NB4 (cell line): Measurements from ENCODE around the gene NISCH.

ENCODE experiments used
- DNase-seq: peaks from one replicate; pipeline ENCODE4 v3.0.0; 2010; ENCODE audit warnings: low read depth
- H3K4me3 ChIP-seq: one replicate; pipeline ENCODE4 v1.5.1; 2011; ENCODE audit warnings: mild to moderate bottlenecking, low read depth, low read length, moderate library complexity
- MAX ChIP-seq: IDR thresholded peaks from 2 replicates; pipeline ENCODE4 v1.6.1; 2011; ENCODE audit warnings: low read depth, low read length
- MYC ChIP-seq: IDR thresholded peaks from 2 replicates; pipeline ENCODE4 v1.6.1; 2011; ENCODE audit warnings: low read depth, low read length
- POLR2A ChIP-seq: IDR thresholded peaks from 2 replicates; pipeline ENCODE4 v1.6.1; 2011; ENCODE audit warnings: mild to moderate bottlenecking; ENCODE audit not compliant: insufficient read length; ENCODE audit errors: extremely low read depth
- TF ChIP-seq, protein P1 (sequence below): IDR thresholded peaks from one replicate; pipeline ENCODE4 v1.5.1; 2012; ENCODE audit warnings: low read depth, low read length

NISCH gene

GRCh38 chr3:52461874-52462273 lies 6.5 kb downstream of the NISCH start:
- no peak overlapping the region for H3K4me3 ChIP-seq
- TF ChIP-seq POLR2A (no peak), MYC (no peak), MAX (no peak)
- TF ChIP-seq, protein P1, sequence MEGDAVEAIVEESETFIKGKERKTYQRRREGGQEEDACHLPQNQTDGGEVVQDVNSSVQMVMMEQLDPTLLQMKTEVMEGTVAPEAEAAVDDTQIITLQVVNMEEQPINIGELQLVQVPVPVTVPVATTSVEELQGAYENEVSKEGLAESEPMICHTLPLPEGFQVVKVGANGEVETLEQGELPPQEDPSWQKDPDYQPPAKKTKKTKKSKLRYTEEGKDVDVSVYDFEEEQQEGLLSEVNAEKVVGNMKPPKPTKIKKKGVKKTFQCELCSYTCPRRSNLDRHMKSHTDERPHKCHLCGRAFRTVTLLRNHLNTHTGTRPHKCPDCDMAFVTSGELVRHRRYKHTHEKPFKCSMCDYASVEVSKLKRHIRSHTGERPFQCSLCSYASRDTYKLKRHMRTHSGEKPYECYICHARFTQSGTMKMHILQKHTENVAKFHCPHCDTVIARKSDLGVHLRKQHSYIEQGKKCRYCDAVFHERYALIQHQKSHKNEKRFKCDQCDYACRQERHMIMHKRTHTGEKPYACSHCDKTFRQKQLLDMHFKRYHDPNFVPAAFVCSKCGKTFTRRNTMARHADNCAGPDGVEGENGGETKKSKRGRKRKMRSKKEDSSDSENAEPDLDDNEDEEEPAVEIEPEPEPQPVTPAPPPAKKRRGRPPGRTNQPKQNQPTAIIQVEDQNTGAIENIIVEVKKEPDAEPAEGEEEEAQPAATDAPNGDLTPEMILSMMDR, result no peak
- no peak for DNase-seq

DNA sequence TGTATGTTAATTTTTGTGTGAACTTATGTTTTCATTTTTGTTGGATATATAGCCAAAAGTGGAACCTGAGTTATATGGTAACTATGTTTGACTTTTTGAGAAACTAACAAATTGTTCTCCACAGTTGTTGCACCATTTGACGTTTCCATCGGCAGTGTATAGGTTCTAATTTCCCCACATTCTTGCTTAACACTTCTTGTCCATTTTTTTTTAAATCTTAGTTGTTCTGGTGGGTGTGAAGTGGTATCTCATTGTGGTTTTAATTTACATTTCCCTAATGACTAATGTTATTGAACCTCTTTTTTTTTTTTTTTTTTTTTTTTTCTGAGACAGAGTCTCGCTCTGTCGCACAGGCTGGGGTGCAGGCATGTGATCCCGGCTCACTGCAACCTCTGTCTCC lies 8.0 kb downstream of the NISCH start:
- no peak for DNase-seq
- TF ChIP-seq POLR2A (no peak), MYC (no peak), MAX (no peak)
- TF ChIP-seq, protein P1, result no peak
- H3K4me3 ChIP-seq, result no peak overlapping the region

GRCh38 chr3:52468336-52468735 lies 12.9 kb downstream of the NISCH start:
- TF ChIP-seq POLR2A (no peak), MAX (no peak), MYC (no peak)
- TF ChIP-seq, protein P1, result no peak
- peak; percentile 59 for DNase-seq
- H3K4me3 ChIP-seq, result no peak overlapping the region

DNA sequence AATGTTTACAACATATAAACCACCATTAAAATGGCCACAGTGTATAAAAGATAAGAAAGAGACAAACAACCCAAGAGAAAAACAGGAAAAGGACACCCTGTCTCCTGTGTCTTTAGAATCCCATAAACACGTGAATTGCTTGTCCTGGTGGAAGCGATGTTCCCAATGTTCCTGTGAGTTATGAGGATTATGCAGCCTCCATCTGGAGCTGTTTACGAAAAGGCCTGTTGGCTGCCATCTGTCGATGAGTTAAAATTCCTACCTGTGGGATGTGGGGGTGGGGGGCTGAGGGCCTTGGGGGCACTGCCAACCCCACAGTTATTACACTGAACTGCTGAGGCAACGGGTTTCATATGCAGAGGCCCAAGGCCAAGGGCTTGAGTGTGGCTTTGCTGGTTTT lies 13.6 kb downstream of the NISCH start:
- TF ChIP-seq MYC (no peak), MAX (no peak), POLR2A (no peak)
- TF ChIP-seq, protein P1, result no peak
- no peak for DNase-seq
- H3K4me3 ChIP-seq, result no peak overlapping the region

DNA sequence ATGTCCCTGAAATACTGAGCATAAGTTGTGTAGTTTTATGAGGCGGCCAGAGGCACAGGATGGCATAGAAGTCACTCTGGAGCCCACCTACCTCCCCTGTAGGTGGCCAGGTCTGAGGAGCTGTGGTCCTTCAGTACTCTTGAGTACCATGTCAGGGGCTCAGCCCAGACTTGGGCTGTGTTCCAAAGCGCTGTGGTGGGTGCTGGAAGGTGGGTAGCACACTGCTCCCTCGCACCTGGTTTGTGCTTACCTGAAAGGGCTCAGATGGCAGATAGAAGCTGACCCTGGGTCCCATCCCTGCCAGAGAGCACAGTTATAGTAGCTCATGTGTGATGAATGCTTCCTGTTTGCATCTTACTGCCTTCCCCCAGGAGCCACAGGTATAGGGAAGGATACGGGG lies 15.5 kb downstream of the NISCH start:
- TF ChIP-seq MAX (no peak), MYC (no peak)
- H3K4me3 ChIP-seq, result no peak overlapping the region
- DNase-seq, result no peak

DNA sequence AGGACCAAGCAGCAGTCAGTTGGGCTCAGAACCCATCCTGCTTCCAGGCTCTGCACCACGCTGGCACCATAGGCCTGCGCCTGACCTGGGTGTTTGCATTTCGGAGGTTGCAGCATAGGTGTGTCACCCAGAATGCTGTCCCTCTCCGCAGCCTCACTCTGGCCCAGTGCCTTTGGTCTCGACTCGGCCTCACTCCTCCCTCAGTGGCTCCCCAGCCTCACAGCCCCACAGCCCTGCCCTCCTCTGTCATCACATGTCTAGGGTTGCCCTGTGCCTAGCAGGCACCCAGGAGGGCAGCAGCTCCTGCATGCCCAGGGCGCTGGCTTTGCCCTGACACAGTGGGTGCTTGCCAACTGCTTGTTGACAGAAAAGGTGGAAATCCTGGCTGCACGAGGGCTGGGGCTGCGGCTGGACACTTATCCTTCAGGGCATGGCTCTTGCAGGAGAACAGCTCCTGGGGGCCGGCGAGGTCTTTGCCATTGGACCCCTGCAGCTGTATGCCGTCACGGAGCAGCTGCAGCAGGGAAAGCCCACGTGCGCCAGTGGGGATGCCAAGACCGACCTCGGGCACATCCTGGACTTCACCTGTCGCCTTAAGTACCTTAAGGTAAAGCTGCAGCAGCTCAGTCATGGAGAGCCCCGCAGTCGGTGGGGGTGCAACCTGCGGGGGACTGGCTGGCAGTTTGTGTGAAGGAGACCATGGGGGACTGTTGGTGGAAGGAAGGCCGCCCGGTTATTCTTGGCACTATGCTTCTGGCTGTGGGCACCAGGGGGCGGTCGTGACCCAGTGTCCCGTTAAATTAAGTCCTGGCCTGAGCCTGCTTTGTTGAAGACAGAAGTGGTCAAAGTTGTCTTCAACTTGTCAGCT lies 16.2 kb downstream of the NISCH start:
- DNase-seq, result peak; percentile 80
- no peak for TF ChIP-seq POLR2A
- TF ChIP-seq MAX, result no peak
- TF ChIP-seq, protein P1, result peak; percentile 81
- TF ChIP-seq MYC, result no peak; the same call in 1 of the 2 replicates

More for the DNA sequence above, 16.2 kb downstream of the NISCH start:
- no peak overlapping the region for H3K4me3 ChIP-seq
